Liver (tissue), 9 donors: Measurements from ENCODE around the gene SWAP70. TPM values are rescaled to one million over a fixed set of nuclear protein-coding genes. Genes with fewer than 3 reads are reported as not detected.

Source experiments
- DNase-seq: peaks from one replicate; pipeline ENCODE4 v3.0.0-alpha.2; 2017; ENCODE audit warnings: low spot score
- H3K27ac ChIP-seq, 2 donors: one replicate each; pipeline ENCODE4 v1.7.0; 2013; ENCODE audit warnings: inconsistent platforms in 2 of 2, low read length in 2 of 2, control low read depth in 1 of 2, low read depth in 1 of 2, mild to moderate bottlenecking in 1 of 2
- H3K27me3 ChIP-seq, 4 donors: one replicate each; pipeline versions ENCODE4 v1.6.1 to v1.7.0; 2013; ENCODE audit warnings: low read length in 3 of 4, inconsistent platforms in 1 of 4, mild to moderate bottlenecking in 1 of 4, moderate library complexity in 1 of 4; ENCODE audit not compliant: control insufficient read depth in 4 of 4, insufficient read depth in 4 of 4
- H3K36me3 ChIP-seq, 4 donors: one replicate each; pipeline versions ENCODE4 v1.6.1 to v1.7.0; 2013; ENCODE audit warnings: low read length in 3 of 4, mild to moderate bottlenecking in 3 of 4, low read depth in 1 of 4, moderate library complexity in 1 of 4; ENCODE audit not compliant: control insufficient read depth in 4 of 4, insufficient read depth in 3 of 4
- H3K4me1 ChIP-seq, 4 donors: one replicate each; pipeline versions ENCODE4 v1.6.1 to v1.7.0; 2013; ENCODE audit warnings: low read length in 3 of 4, mild to moderate bottlenecking in 3 of 4, moderate library complexity in 1 of 4; ENCODE audit not compliant: control insufficient read depth in 4 of 4, insufficient read depth in 4 of 4
- H3K4me3 ChIP-seq, 3 donors: one replicate each; pipeline versions ENCODE4 v1.6.1 to v1.7.0; 2013; ENCODE audit warnings: low read length in 3 of 3, control low read depth in 1 of 3, low read depth in 1 of 3, mild to moderate bottlenecking in 1 of 3
- H3K9ac ChIP-seq, 2 donors: one replicate each; pipeline ENCODE4 v1.7.0; 2013; ENCODE audit warnings: low read length in 2 of 2, mild to moderate bottlenecking in 2 of 2, moderate library complexity in 2 of 2, control low read depth in 1 of 2, low read depth in 1 of 2
- H3K9me3 ChIP-seq, 4 donors: one replicate each; pipeline versions ENCODE4 v1.6.1 to v1.7.0; 2013; ENCODE audit warnings: low read length in 3 of 4; ENCODE audit not compliant: control insufficient read depth in 4 of 4
- ATF3 ChIP-seq: IDR thresholded peaks from 2 replicates; pipeline ENCODE4 v1.6.1; 2016; ENCODE audit warnings: antibody characterized with exemption
- EGR1 ChIP-seq, 2 donors: IDR thresholded peaks; 2 replicates each; pipeline ENCODE4 v1.6.1; 2016 to 2018; ENCODE audit warnings: antibody characterized with exemption in 2 of 2, low read depth in 2 of 2
- FOXA1 ChIP-seq: IDR thresholded peaks from 2 replicates; pipeline ENCODE4 v1.6.1; 2016; ENCODE audit warnings: antibody characterized with exemption
- FOXA2 ChIP-seq: IDR thresholded peaks from 2 replicates; pipeline ENCODE4 v1.6.1; 2016; ENCODE audit warnings: antibody characterized with exemption
- GABPA ChIP-seq, 2 donors: IDR thresholded peaks in 1 of 2; conservative IDR thresholded peaks in 1 of 2; 2 replicates each; pipeline ENCODE4 v1.6.1; 2016; ENCODE audit warnings: antibody characterized with exemption in 2 of 2, mild to moderate bottlenecking in 1 of 2, moderate library complexity in 1 of 2
- HNF4A ChIP-seq, 2 donors: conservative IDR thresholded peaks; 2 replicates each; pipeline ENCODE4 v1.6.1; 2016; ENCODE audit warnings: antibody characterized with exemption in 2 of 2, mild to moderate bottlenecking in 2 of 2
- HNF4G ChIP-seq: IDR thresholded peaks from 2 replicates; pipeline ENCODE4 v1.6.1; 2016; ENCODE audit warnings: antibody characterized with exemption
- JUND ChIP-seq, 2 donors: IDR thresholded peaks; 2 replicates each; pipeline ENCODE4 v1.6.1; 2016; ENCODE audit warnings: antibody characterized with exemption in 2 of 2
- NR2F2 ChIP-seq: IDR thresholded peaks from 2 replicates; pipeline ENCODE4 v1.6.1; 2016; ENCODE audit warnings: antibody characterized with exemption
- RAD21 ChIP-seq, 2 donors: IDR thresholded peaks; 2 replicates each; pipeline ENCODE4 v1.6.1; 2016; ENCODE audit warnings: antibody characterized with exemption in 2 of 2, mild to moderate bottlenecking in 2 of 2
- RXRA ChIP-seq, 2 donors: IDR thresholded peaks; 2 replicates each; pipeline ENCODE4 v1.6.1; 2017 to 2018; ENCODE audit warnings: antibody characterized with exemption in 2 of 2, mild to moderate bottlenecking in 1 of 2
- SP1 ChIP-seq: IDR thresholded peaks from 2 replicates; pipeline ENCODE4 v1.6.1; 2018; ENCODE audit warnings: antibody characterized with exemption, mild to moderate bottlenecking
- TAF1 ChIP-seq: conservative IDR thresholded peaks from 2 replicates; pipeline ENCODE4 v1.6.1; 2016; ENCODE audit warnings: antibody characterized with exemption, mild to moderate bottlenecking
- WGBS: extraction: QIAGEN DNeasy Blood & Tissue Kit; methylation state at CpG from one replicate; pipeline ENCODE4 v1.1.7; 2013; 5-methylcytosine and 5-hydroxymethylcytosine counted together
- polyA plus RNA-seq, 2 donors: library from polyadenylated mRNA; stranded (reverse) in 1 of 2; unstranded in 1 of 2; fragments of 200-250 nt in 1 of 2; fragments of >200 nt in 1 of 2; fragmentation: Nextera tagmentation in 1 of 2; extraction: Ambion mirVana in 1 of 2; gene quantifications; one replicate each; pipeline versions ENCODE4 v1.2.1 to v1.2.3, GENCODE V29; 2013 to 2015
- total RNA-seq, 2 donors: library from RNA; depleted of rRNA; stranded (reverse); fragments of >200 nt; gene quantifications; one replicate each; pipeline ENCODE4 v1.2.3, GENCODE V29; 2014
- TF ChIP-seq, protein P1 (sequence below): IDR thresholded peaks from 2 replicates; pipeline ENCODE4 v1.6.1; 2016; ENCODE audit warnings: antibody characterized with exemption
- TF ChIP-seq, protein P2 (sequence below): fragments of 150-350 bp; IDR thresholded peaks from 2 replicates; pipeline ENCODE4 v1.5.1; 2017; ENCODE audit warnings: improper control_type of control experiment, low read depth, low read length; ENCODE audit not compliant: missing input control
- TF ChIP-seq, protein P3 (sequence below): IDR thresholded peaks from 2 replicates; pipeline ENCODE4 v1.6.1; 2016; ENCODE audit warnings: antibody characterized with exemption
- TF ChIP-seq, protein P4 (sequence below): IDR thresholded peaks from 2 replicates; pipeline ENCODE4 v1.6.1; 2016; ENCODE audit warnings: antibody characterized with exemption, mild to moderate bottlenecking
- donor health status: healthy.
- donor health status: healthy.
- donor health status: healthy.
- donor health status: healthy.
- donor health status: healthy.

SWAP70 gene
- total and polyA plus RNA-seq, 4 donors, result 4.0 to 8.4 (median 5.8) TPM

DNA sequence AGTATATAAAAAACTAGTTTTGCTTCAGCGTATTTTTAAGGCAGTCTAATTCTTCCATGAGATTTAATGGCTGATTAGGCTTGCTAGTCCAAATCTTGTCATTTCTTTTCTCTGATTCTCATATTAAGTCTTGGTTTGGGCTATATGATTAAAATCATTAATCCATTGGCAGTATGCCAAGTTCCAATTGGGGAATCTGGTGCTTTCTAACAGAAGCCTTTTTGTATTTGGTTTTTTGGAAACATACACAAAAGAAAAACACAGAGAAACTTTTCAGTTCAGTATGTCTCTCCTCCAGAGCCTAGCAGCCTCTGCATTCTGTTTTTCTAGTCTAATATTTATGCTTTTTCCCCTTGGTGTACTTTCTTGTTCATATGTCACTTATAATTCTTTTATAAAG, 37.9 kb downstream of the SWAP70 start:
- H3K27ac ChIP-seq, result no peak overlapping the region

GRCh38 chr11:9703280-9703679, 39.4 kb downstream of the SWAP70 start:
- Histone ChIP-seq H3K27ac (no peak overlapping the region), H3K27me3 (no peaks in the 10 kb centered on the region), H3K36me3 (no peaks in the 10 kb centered on the region), H3K9me3 (no peaks in the 10 kb centered on the region), H3K4me3 (no peak overlapping the region), H3K9ac (no peak overlapping the region), H3K4me1 (no peaks in the 10 kb centered on the region)
- 74% methylated on average over 6 of the region's 6 CpGs for WGBS
- DNase-seq, result no peak
- TF ChIP-seq, protein P1, sequence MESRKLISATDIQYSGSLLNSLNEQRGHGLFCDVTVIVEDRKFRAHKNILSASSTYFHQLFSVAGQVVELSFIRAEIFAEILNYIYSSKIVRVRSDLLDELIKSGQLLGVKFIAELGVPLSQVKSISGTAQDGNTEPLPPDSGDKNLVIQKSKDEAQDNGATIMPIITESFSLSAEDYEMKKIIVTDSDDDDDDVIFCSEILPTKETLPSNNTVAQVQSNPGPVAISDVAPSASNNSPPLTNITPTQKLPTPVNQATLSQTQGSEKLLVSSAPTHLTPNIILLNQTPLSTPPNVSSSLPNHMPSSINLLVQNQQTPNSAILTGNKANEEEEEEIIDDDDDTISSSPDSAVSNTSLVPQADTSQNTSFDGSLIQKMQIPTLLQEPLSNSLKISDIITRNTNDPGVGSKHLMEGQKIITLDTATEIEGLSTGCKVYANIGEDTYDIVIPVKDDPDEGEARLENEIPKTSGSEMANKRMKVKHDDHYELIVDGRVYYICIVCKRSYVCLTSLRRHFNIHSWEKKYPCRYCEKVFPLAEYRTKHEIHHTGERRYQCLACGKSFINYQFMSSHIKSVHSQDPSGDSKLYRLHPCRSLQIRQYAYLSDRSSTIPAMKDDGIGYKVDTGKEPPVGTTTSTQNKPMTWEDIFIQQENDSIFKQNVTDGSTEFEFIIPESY, result no peak
- TF ChIP-seq JUND (IDR thresholded peaks at IDR 0.05), result no peak
- TF ChIP-seq ATF3, result no peak
- no peak for TF ChIP-seq HNF4A (conservative IDR thresholded peaks at IDR 0.05)
- TF ChIP-seq FOXA2, result no peak
- TF ChIP-seq, protein P2, sequence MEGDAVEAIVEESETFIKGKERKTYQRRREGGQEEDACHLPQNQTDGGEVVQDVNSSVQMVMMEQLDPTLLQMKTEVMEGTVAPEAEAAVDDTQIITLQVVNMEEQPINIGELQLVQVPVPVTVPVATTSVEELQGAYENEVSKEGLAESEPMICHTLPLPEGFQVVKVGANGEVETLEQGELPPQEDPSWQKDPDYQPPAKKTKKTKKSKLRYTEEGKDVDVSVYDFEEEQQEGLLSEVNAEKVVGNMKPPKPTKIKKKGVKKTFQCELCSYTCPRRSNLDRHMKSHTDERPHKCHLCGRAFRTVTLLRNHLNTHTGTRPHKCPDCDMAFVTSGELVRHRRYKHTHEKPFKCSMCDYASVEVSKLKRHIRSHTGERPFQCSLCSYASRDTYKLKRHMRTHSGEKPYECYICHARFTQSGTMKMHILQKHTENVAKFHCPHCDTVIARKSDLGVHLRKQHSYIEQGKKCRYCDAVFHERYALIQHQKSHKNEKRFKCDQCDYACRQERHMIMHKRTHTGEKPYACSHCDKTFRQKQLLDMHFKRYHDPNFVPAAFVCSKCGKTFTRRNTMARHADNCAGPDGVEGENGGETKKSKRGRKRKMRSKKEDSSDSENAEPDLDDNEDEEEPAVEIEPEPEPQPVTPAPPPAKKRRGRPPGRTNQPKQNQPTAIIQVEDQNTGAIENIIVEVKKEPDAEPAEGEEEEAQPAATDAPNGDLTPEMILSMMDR, result no peak
- TF ChIP-seq GABPA (IDR thresholded peaks at IDR 0.05 in 1 of 2, conservative IDR thresholded peaks at IDR 0.05 in 1 of 2), result no peak
- no peak for TF ChIP-seq NR2F2
- no peak for TF ChIP-seq FOXA1
- TF ChIP-seq HNF4G, result no peak
- no peak for TF ChIP-seq SP1
- no peak for TF ChIP-seq EGR1 (IDR thresholded peaks at IDR 0.05; ENCODE audit: low read depth in 2 of 2)
- TF ChIP-seq RXRA (IDR thresholded peaks at IDR 0.05), result no peak
- TF ChIP-seq, protein P3, sequence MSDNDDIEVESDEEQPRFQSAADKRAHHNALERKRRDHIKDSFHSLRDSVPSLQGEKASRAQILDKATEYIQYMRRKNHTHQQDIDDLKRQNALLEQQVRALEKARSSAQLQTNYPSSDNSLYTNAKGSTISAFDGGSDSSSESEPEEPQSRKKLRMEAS, result no peak
- TF ChIP-seq, protein P4, sequence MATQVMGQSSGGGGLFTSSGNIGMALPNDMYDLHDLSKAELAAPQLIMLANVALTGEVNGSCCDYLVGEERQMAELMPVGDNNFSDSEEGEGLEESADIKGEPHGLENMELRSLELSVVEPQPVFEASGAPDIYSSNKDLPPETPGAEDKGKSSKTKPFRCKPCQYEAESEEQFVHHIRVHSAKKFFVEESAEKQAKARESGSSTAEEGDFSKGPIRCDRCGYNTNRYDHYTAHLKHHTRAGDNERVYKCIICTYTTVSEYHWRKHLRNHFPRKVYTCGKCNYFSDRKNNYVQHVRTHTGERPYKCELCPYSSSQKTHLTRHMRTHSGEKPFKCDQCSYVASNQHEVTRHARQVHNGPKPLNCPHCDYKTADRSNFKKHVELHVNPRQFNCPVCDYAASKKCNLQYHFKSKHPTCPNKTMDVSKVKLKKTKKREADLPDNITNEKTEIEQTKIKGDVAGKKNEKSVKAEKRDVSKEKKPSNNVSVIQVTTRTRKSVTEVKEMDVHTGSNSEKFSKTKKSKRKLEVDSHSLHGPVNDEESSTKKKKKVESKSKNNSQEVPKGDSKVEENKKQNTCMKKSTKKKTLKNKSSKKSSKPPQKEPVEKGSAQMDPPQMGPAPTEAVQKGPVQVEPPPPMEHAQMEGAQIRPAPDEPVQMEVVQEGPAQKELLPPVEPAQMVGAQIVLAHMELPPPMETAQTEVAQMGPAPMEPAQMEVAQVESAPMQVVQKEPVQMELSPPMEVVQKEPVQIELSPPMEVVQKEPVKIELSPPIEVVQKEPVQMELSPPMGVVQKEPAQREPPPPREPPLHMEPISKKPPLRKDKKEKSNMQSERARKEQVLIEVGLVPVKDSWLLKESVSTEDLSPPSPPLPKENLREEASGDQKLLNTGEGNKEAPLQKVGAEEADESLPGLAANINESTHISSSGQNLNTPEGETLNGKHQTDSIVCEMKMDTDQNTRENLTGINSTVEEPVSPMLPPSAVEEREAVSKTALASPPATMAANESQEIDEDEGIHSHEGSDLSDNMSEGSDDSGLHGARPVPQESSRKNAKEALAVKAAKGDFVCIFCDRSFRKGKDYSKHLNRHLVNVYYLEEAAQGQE, result no peak
- no peak for TF ChIP-seq TAF1

More for the DNA sequence above, 37.9 kb downstream of the SWAP70 start:
- Histone ChIP-seq H3K9ac (no peak overlapping the region), H3K9me3 (no peaks in the 10 kb centered on the region), H3K27me3 (no peaks in the 10 kb centered on the region), H3K4me3 (no peak overlapping the region), H3K4me1 (no peaks in the 10 kb centered on the region), H3K36me3 (no peaks in the 10 kb centered on the region)
- TF ChIP-seq RAD21 (IDR thresholded peaks at IDR 0.05), result no peak
- TF ChIP-seq, protein P1, result no peak
- no peak for TF ChIP-seq RXRA (IDR thresholded peaks at IDR 0.05)
- TF ChIP-seq, protein P2, result no peak
- no peak for TF ChIP-seq GABPA (IDR thresholded peaks at IDR 0.05 in 1 of 2, conservative IDR thresholded peaks at IDR 0.05 in 1 of 2)
- TF ChIP-seq TAF1, result no peak
- TF ChIP-seq NR2F2, result no peak
- TF ChIP-seq HNF4G, result no peak
- no peak for TF ChIP-seq SP1
- no peak for DNase-seq
- WGBS, result 88% methylated on average over 1 of the region's 1 CpG
